ENCODE measurements around the gene TRAPPC1.

GRCh38 chr17:7916808-7917207 is 14.9 kb downstream of the TRAPPC1 start:
- TF ChIP-seq EZH2 (IDR thresholded peaks at IDR 0.05) (no peak), POLR2AphosphoS5 (IDR thresholded peaks at IDR 0.05; ENCODE audit: borderline replicate concordance, low read depth, low read length) (no peak)
